Chondrocyte (in vitro differentiated cells): Measurements from ENCODE around the gene TCTN1. TPM values are rescaled to one million over a fixed set of nuclear protein-coding genes. Genes with fewer than 3 reads are reported as not detected.

Experiments
- DNase-seq: peaks from one replicate; pipeline ENCODE4 v3.0.0; 2021; ENCODE audit warnings: mixed read lengths, low spot score
- H3K27ac Mint-ChIP-seq: one replicate; pipeline ENCODE4 v1.8.0; 2021; ENCODE audit warnings: mild to moderate bottlenecking, moderate library complexity, mixed read lengths; ENCODE audit not compliant: unreplicated experiment
- H3K27me3 Mint-ChIP-seq: 2 replicates; pipeline ENCODE4 v1.8.0; 2021; ENCODE audit warnings: low read depth, mixed read lengths
- H3K36me3 Mint-ChIP-seq: 2 replicates; pipeline ENCODE4 v1.8.0; 2021; ENCODE audit warnings: low read depth, mixed read lengths
- H3K4me1 Mint-ChIP-seq: 2 replicates; pipeline ENCODE4 v1.8.0; 2021; ENCODE audit warnings: low read depth, mild to moderate bottlenecking, mixed read lengths
- H3K4me3 Mint-ChIP-seq: one replicate; pipeline ENCODE4 v1.8.0; 2021; ENCODE audit warnings: mild to moderate bottlenecking, moderate library complexity, mixed read lengths; ENCODE audit not compliant: unreplicated experiment
- H3K9me3 Mint-ChIP-seq: 2 replicates; pipeline ENCODE4 v1.8.0; 2021; ENCODE audit warnings: low read depth, mixed read lengths
- total RNA-seq: library from RNA; stranded (reverse); gene quantifications from 3 replicates; pipeline ENCODE4 v1.2.1, GENCODE V29; 2021
- TF ChIP-seq, protein P1 (sequence below): fragments of 200-600 bp; sonication (generic); IDR thresholded peaks from 2 replicates; pipeline ENCODE4 v1.5.0; 2021; ENCODE audit warnings: antibody characterized with exemption, mild to moderate bottlenecking, moderate library complexity

The TCTN1 gene
- total RNA-seq, 1 donor from 2014 or later = 32.9 TPM

DNA sequence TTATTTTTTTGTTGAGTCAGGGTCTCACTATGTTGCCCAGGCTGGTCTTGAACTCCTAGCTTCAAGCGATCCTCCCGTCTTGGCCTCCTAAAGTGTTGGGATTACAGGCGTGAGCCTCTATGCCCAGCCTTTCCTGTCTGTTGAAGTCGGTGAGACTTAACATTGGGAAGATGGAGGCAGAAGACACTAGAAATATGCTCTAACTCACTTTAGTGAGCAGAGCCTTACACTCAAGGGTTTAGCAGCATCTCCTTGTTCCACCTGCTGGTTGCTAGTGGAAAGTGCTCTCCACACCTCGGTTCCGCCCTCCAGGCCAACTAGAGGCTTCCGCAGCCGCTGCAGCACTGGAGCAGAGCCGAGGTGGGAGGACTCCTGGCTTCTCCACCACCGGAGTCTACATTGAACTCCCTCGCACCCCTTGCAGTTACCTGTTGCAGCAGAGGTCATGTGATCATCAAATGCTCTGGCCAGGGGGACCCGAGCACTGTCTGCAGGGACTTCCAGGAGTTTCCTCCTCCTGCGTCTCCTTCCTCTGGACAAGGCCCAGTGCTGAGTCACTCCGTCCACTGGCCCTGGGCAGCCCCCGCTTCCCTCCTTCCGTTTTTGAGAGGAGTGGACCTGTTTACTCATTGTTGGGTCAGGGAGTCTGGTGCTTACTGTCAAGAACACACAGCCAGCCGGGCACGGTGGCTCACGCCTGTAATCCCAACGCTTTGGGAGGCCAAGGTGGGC is 84.4 kb downstream of the TCTN1 start:
- Mint-ChIP-seq H3K4me1 (peaks cover 7% of the 10 kb centered on the region), H3K27me3 (no peaks in the 10 kb centered on the region), H3K9me3 (no peaks in the 10 kb centered on the region), H3K27ac (no peak overlapping the region), H3K4me3 (no peak overlapping the region), H3K36me3 (no peaks in the 10 kb centered on the region)
- TF ChIP-seq, protein P1, sequence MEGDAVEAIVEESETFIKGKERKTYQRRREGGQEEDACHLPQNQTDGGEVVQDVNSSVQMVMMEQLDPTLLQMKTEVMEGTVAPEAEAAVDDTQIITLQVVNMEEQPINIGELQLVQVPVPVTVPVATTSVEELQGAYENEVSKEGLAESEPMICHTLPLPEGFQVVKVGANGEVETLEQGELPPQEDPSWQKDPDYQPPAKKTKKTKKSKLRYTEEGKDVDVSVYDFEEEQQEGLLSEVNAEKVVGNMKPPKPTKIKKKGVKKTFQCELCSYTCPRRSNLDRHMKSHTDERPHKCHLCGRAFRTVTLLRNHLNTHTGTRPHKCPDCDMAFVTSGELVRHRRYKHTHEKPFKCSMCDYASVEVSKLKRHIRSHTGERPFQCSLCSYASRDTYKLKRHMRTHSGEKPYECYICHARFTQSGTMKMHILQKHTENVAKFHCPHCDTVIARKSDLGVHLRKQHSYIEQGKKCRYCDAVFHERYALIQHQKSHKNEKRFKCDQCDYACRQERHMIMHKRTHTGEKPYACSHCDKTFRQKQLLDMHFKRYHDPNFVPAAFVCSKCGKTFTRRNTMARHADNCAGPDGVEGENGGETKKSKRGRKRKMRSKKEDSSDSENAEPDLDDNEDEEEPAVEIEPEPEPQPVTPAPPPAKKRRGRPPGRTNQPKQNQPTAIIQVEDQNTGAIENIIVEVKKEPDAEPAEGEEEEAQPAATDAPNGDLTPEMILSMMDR = peak; percentile 78
- no peak for DNase-seq

Other genes starting within 250 kb of the TCTN1 start
- gene ANAPC7, start 210.4 kb upstream of the TCTN1 start, total RNA-seq = 32.7 to 50.3 TPM (median 35.4 TPM) in 3 replicates
- 219 to 248 TPM (median 226 TPM) in 3 replicates for gene ARPC3, start 163.8 kb upstream of the TCTN1 start, total RNA-seq
- gene GPN3, start 145.9 kb upstream of the TCTN1 start, total RNA-seq = 13.2 to 16.7 TPM (median 15.3 TPM) in 3 replicates
- gene FAM216A, start 145.3 kb upstream of the TCTN1 start, total RNA-seq = 5.8 to 6.8 TPM (median 6.0 TPM) in 3 replicates
- 83.0 to 93.9 TPM (median 90.4 TPM) in 3 replicates for gene VPS29, start 112.0 kb upstream of the TCTN1 start, total RNA-seq
- gene RAD9B, start 111.8 kb upstream of the TCTN1 start, total RNA-seq = 0.27 to 0.54 TPM (median 0.39 TPM) in 3 replicates
- 10.9 to 15.3 TPM (median 13.9 TPM) in 3 replicates for gene PPTC7, start 30.8 kb upstream of the TCTN1 start, total RNA-seq
- 1.2 to 1.3 TPM (median 1.2 TPM) in 3 replicates for gene HVCN1, start 75.0 kb downstream of the TCTN1 start, total RNA-seq
- gene PPP1CC, start 128.8 kb downstream of the TCTN1 start, total RNA-seq = 71.8 to 91.4 TPM (median 82.5 TPM) in 3 replicates
- not detected in 3 replicates for gene CCDC63, start 232.9 kb downstream of the TCTN1 start, total RNA-seq